NB4 (cell line): Measurements from ENCODE around the gene GABBR2.

Experiments
- POLR2A ChIP-seq: IDR thresholded peaks from 2 replicates; pipeline ENCODE4 v1.6.1; 2011; ENCODE audit warnings: mild to moderate bottlenecking; ENCODE audit not compliant: insufficient read length; ENCODE audit errors: extremely low read depth
- TF ChIP-seq, protein P1 (sequence below): IDR thresholded peaks from one replicate; pipeline ENCODE4 v1.5.1; 2012; ENCODE audit warnings: low read depth, low read length

GRCh38 chr9:98554752-98555151 is 154.0 kb downstream of the GABBR2 start:
- TF ChIP-seq, protein P1, sequence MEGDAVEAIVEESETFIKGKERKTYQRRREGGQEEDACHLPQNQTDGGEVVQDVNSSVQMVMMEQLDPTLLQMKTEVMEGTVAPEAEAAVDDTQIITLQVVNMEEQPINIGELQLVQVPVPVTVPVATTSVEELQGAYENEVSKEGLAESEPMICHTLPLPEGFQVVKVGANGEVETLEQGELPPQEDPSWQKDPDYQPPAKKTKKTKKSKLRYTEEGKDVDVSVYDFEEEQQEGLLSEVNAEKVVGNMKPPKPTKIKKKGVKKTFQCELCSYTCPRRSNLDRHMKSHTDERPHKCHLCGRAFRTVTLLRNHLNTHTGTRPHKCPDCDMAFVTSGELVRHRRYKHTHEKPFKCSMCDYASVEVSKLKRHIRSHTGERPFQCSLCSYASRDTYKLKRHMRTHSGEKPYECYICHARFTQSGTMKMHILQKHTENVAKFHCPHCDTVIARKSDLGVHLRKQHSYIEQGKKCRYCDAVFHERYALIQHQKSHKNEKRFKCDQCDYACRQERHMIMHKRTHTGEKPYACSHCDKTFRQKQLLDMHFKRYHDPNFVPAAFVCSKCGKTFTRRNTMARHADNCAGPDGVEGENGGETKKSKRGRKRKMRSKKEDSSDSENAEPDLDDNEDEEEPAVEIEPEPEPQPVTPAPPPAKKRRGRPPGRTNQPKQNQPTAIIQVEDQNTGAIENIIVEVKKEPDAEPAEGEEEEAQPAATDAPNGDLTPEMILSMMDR: no peak
- no peak for TF ChIP-seq POLR2A
